DMS53 (cell line): ENCODE measurements around the gene RAB41.
"Not testable (repeated sequence)": the region's sequence is repeated elsewhere in the genome, so short reads cannot be mapped to it uniquely, and the experiment has no call there.

Experiments used
- DNase-seq: peaks from one replicate; lab custom pipeline; 2025; lab: John Stamatoyannopoulos, UW

Gene RAB41

DNA sequence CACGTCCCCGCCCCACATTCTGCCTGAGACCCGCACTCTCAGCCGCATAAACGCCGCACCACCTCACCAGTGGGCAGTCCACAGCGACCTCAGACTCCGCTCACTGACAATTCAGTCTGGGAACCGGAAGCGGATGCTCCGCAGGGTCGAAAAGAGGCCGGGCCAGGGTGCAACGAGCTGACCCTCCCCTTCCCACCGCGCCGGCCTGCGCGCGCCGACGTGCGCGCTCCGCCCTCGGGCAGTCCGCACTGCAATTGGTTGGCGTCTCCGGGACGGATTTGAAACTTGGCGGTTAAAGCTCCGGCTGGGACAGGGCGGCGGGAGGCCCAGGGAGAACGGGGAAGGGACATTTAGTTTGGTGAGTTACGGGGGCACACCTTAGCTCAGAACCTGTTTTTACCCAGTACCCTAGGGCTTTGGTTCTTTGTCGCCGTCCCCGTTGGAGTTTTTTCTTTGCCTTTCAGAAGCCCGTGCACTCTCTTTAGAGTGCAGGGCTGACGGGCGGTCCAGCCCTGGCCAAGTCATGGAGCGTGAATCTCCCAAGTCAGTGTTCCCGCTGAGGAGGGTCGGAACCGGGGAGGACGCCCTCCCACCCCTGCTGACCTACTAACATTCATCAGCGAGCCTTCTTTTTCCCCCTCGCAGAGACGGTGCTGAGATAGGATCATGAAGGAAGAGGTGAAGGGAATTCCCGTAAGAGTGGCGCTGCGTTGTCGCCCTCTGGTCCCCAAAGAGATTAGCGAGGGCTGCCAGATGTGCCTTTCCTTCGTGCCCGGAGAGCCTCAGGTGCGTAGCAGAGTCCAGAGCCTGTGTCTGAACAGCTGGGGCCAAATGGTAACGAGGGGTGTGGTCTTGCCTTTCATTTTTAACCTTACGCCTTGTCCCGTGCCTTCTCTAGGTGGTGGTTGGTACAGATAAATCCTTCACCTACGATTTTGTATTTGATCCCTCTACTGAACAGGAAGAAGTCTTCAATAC is 8.1 kb downstream of the RAB41 start, which contains the start of the genes KIF4A and PDZD11:
TSS of gene KIF4A (plus strand) at position 312 of the 978 bp plus-strand sequence. CDS start at position 667, 355 bp downstream.
TSS of gene PDZD11 (minus strand) at position 135 of the 978 bp plus-strand sequence. CDS start 586 bp downstream, outside the sequence.
- DNase-seq = peak; percentile 94

DNA sequence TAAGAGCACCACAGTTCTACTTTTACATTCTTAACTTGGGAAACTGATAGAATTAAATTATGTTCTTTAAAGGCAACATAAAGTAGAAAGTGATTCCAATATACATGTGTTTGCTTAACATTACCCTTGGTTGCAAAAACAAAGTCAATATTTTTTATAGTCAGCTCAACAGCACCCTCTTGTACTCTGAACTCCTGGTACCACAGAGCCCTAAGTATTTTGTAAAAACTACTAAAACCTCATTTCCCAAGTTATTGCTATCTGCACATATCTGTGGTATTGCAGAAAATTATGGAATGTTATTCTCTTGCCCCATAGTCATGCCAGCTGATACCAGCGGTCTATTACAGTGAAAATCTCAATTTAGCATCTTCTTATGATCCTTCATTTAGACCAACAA is 10.8 kb downstream of the RAB41 start:
- DNase-seq = no peak

DNA sequence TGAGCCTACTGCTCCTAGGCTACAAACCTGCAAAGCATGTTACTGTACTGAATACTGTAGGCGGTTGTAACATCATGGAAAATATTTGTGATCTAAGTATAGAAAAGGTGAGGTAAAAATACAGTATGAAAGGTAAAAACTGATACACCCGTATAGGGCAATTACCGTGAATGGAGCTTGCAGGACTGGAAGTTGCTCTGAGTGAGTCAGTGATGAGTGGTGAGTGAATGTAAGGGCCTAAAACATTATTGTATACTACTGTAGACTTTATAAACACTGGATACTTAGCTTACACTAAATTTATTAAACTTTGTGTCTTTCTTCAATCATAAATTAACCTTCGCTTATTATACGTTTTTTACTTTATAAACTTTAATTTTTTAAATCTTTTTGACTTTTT is 11.6 kb downstream of the RAB41 start:
- no peak for DNase-seq

DNA sequence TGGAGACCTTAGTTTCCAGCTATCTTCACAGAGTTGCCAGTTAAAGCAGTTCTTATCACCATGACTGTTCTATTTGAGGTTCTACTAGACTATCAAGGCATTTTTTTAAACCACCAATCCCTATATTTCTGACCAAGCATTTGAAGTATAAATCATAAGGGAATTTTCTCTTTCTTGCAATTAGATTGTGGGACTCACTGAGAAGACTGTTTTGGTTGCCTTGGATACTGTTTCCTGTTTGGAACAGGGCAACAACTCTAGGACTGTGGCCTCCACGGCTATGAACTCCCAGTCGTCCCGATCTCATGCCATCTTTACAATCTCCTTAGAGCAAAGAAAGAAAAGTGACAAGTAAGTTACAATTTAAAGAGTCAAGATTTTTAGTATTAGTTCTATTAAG is 19.7 kb downstream of the RAB41 start:
- no peak for DNase-seq

DNA sequence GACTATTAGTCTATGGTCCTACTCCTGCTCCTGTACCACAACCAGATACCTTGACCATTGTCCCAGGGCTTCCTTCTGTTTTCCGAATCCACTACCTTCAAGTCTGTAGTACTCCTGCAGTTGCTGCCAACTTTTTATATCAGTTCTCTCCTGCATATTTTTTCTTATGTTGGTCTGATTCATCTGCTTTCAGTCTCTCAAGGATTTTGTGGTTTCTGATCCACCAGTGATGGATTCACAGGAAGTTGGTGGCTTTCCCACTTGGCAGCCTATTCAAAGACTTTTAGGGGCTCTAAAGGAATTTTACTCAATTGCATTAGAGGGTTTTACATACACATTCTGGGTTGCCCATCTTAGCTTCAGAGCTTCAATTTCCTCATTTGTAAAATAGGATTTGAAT is 31.5 kb downstream of the RAB41 start:
- DNase-seq = no peak

DNA sequence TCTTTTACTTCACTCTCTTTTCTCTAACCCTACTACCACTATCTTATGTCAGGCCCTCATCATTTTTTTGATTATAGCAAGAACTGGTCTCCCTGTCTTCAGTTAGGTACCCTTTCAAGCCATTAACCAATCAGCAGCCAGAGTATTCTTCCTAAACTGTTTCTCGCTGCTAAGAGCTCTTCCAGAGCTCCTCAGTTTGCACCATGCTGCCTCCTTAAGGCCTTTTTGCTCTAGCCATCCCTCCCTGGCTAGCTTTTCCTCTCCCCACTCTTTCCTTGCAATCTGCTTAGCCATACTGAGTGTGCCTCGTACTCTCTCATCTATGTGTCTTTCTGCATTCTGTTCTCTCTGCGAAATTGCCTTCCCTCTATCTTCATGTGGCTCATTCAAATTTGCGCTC is 40.8 kb downstream of the RAB41 start:
- DNase-seq = no peak

DNA sequence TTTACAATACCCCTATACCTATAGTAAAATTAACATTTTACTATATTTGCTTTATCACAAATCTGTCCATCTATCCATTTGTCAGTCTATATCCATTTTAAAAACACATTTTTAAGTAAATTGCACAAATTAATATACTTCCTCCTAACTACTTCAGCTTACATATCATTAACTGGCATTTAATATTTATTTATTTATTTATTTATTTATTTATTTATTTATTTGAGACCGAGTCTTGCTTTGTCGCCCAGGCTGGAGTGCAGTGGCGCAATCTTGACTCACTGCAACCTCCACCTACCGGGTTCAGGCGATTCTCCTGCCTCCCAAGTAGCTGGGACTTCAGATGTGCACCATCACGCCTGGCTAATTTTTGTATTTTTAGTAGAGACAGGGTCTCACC is 41.7 kb downstream of the RAB41 start:
- not testable (repeated sequence) for DNase-seq

DNA sequence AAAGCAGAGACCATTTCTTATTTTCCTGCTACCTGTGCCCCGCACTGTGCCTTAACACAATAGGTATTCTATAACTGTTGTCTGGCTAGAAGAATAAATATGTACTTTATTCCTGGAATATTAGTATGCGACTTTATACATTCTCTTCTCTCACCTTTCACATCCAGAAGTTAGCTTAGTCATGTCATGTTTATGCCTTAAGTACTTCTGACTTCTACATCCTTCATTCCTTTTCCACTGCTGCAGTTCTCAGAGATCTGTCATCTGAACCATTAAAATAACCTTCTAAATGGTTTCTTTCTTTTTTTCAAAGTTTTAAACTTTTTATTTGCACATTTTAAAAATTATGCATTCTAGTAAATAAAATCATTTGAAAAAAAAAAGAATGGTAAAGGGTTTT is 42.4 kb downstream of the RAB41 start:
- DNase-seq = no peak

DNA sequence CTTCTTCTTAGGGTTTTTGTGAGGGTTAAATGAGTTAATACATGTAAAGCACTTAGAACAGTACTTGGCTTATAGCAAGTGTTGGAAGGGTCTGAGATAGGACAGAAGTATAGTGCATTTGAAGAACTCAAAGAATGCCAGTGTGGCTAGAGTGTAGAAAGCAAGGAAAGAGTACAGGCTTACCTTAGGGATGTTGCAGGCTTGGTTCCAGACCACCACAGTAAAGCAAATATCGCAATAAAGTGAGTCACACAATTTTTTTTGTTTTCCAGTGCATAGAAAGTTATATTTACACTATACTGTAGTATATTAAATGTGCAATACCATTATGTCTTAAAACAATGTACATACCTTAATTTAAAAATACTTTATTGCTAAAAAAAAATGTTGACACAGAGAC is 49.2 kb downstream of the RAB41 start:
- no peak for DNase-seq

DNA sequence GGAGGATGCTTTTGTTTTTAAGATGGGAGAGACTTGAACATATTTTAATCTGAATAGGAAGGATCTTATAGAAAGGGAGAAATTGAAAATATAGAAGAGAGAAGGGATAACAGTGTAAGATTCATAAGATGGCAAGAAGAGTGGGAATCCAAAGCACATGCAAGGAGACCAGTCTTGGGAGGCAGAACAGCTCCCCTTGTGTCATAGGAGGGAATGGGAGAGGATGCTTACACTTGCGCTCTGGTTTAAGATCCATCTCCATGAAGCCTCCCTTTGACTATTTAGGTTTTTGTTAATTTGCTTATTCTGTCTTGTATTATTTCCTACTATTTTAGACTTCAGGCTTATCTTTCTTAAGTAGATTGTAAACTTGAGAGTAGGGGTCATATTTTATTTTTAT is 50.6 kb downstream of the RAB41 start:
- DNase-seq = peak; percentile 3
